GM04504 (cell line): Measurements from ENCODE around the gene GTPBP6.
"Not testable (repeated sequence)": the region's sequence is repeated elsewhere in the genome, so short reads cannot be mapped to it uniquely, and the experiment has no call there.

Source experiments
- DNase-seq: peaks from one replicate; pipeline ENCODE4 v3.0.0-alpha.2; 2012; ENCODE audit warnings: low read depth

GTPBP6 gene

DNA sequence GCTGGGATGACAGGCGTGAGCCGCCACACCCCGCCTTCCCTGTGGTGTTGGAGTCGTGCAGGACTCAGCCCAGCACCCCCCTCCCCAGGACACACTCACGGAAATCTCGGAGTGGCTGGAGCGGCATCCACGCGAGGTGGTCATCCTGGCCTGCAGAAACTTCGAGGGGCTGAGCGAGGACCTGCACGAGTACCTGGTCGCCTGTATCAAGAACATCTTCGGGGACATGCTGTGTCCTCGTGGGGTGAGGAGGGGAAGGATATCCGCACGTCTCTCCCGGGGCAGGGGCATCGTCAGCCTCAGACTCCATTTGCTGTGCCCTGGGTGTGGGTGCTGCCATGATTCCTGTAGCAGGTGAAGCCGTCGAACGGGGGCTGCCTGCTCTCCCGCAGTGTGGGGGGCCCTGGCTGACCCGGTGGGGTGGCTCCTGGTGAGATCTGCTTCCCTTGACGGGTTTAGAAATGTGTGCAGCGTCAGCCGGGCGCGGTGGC is 27.1 kb downstream of the GTPBP6 start:
- no peak for DNase-seq

DNA sequence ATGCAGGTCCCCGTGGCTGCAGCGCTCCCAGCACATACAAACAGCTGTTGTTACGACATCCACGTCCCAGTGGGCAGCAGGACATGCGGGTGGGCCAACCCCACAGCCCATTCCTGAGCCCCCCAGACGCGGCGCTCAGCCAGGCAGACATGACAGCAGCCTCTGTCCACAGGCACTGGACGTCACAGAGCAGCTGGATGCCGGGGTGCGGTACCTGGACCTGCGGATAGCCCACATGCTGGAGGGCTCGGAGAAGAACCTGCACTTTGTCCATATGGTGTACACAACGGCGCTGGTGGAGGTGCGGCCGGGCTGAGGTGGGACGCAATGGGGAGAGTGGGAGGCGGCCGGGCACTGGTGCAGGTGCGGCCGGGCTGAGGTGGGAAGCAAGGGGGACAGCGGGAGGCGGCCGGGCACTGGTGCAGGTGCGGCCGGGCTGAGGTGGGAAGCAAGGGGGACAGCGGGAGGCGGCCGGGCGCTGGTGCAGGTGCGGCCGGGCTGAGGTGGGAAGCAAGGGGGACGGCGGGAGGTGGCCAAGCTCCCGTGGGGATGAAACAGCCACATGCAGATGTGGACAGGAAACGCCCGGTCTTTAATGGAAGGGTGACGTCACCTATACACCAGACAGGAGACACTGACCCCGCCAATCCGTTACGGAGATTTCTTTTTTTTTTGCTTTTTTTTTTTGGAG is 28.0 kb downstream of the GTPBP6 start:
- DNase-seq = no peak

DNA sequence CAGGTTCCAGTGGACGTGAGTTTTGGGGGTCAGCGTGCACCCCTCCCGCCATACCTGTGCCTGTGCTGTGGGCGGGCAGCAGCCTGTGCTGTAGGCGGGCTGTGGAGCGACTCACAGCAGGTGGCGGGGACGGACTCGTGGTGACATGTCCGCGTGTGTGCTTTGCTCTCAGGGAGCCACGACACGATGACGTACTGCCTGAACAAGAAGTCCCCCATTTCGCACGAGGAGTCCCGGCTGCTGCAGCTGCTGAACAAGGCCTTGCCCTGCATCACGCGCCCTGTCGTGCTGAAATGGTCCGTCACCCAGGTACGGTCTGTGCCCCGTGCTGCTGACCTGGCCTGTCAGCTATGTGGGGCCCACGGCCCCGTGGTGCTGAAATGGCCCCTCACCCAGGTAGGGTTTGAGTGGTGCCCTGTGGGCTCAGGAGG is 30.0 kb downstream of the GTPBP6 start:
- no peak for DNase-seq

DNA sequence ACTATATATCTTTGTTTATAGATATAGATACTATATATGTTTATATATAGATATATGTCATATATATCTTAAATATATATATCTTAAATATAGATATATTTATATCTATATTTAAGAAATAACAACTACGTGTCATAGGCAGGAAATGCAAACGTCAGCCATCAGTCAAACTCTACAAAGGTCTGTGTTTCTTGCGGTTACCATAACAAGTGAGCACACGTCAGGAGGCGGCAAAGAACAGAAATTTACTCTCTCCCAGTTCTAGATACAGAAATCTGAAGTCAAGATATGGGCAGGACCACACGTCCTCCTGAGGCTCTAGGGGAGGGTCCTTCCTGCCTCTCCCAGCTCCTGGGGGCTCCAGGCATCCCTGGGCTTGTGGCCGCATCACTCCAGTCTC is 30.9 kb downstream of the GTPBP6 start:
- no peak for DNase-seq

DNA sequence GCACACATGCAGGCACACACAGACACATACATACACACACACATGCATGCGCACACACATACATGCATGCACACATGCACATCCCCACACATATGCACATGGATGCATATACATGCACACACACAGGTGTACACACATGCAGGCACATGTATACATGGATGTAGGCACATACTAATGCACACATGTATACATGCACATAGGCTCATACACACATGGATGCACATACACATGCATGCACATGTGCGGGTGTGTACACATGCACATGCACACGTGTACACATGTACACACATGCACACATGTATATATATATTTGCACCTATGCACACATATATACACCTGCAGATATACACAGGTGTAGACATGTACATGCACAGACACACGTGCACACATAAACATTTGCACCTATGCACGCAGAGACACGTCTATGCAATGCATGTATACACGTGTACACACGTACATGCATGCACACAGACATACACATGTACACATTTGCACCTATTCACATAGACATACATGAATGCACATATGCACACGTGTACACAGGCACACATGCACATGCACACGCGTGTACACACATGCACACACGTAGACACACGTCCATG is 33.4 kb downstream of the GTPBP6 start:
- DNase-seq = no peak

DNA sequence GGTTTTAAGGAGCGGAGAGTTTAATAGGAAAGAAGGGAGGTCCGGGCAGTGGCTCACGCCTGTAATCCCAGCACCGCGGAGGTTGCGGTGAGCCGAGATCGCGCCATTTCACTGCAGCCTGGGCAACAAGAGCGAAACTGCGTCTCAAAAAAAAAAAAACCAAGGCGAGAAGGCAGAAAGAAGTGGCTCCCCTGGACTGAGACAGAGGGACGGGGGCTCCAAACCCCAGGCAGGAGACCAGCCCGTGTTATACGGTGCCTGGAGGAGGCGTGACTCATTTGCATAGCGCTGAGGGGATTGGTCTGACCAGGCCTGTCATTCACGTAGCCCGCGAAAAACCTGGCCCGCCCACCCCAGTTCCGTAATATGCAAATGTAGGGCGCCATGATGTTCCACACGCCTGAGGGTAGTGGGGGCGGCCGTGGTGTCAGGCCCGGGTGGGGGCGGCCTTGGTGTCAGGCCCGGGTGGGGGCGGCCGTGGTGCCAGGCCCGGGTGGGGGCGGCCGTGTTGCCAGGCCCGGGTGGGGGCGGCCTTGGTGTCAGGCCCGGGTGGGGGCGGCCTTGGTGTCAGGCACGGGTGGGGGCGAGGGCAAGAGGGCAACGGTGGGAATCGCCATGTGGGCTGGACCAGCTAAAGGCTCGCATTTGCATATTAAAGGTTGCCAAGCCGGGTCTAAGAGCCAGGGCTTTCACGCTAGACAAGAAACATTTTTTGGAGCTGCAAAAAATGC is 35.3 kb downstream of the GTPBP6 start:
- DNase-seq = peak; percentile 63

DNA sequence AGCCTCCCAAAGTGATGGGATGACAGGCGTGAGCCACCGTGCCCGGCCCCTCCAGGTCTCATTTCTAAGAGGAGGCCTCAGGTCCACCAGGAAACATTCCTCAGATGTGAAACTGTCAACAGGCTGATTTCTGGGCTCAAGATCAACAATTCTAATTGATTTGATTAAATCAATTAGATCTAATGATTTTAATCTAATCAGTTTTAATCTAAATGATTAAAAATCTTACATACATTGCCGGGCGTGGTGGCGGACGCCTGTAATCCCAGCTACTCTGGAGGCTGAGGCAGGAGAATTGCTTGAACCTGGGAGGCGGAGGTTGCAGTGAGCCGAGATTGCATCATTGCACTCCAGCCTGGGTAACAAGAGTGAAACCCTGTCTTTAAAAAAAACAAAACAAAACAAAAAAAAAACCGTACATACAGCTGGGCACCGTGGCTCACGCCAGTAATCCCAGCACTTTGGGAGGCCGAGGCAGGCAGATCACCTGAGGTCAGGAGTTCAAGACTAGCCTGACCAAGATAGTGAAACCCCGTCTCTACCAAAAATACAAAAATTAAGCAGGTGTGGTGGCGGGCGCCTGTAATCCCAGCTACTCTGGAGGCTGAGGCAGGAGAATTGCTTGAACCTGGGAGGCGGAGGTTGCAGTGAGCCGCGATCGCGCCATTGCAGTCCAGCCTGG is 36.5 kb downstream of the GTPBP6 start:
- not testable (repeated sequence) for DNase-seq

DNA sequence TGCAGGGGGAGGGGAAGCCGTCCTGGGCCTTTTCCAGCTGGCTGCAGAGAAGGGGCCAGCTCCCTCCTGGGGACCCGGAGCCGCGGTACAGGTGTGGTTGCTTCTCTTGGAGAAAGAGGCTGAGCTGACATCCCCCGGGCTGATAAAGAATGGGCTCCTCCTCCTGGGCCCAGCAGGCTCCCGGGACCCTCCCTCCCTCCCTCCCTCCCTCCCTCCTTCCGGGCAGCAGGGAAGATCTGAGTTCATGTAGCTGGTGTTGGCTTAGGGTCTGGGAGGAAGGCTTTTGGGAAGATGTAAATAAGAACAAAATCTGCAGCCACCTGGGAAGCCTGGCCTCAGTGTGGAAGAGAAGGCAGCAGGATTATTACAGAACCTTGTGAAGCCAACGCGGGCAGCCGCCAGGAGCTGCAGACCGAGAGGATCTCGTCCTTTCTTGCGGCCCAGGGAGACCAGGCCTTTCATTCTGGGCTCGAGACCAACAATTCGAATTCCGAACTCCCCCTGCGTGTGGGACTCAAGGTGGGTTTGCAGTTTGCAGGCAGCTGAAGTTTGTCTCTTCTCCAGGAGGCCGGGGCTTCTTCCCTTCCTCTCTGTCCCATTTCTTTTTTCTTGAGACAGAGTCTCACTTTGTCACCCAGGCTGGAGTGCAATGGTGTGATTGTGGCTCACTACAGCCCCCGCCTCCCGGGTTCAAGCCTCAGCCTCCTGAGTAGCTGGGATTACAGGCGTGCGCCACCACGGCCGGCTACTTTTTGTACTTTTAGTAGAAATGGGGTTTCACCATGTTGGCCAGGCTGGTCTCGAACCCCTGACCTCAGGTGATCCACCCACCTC is 37.2 kb downstream of the GTPBP6 start, which contains the start of gene PLCXD1:
TSS of gene PLCXD1 (plus strand) at position 216 of the 834 bp plus-strand sequence. CDS start 2,807 bp downstream, outside the sequence.
- no peak for DNase-seq

DNA sequence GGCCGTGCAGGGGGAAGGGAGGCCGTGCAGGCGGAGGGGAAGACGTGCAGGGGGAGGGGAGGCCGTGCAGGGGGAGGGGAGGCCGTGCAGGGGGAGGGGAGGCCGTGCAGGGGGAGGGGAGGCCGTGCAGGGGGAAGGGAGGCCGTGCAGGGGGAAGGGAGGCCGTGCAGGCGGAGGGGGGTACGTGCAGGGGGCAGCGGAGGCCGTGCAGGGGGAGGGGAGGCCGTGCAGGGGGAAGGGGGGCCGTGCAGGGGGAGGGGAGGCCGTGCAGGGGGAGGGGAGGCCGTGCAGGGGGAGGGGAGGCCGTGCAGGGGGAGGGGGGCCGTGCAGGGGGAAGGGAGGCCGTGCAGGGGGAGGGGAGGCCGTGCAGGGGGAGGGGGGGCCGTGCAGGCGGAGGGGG is 37.9 kb downstream of the GTPBP6 start:
- DNase-seq = not testable (repeated sequence)

DNA sequence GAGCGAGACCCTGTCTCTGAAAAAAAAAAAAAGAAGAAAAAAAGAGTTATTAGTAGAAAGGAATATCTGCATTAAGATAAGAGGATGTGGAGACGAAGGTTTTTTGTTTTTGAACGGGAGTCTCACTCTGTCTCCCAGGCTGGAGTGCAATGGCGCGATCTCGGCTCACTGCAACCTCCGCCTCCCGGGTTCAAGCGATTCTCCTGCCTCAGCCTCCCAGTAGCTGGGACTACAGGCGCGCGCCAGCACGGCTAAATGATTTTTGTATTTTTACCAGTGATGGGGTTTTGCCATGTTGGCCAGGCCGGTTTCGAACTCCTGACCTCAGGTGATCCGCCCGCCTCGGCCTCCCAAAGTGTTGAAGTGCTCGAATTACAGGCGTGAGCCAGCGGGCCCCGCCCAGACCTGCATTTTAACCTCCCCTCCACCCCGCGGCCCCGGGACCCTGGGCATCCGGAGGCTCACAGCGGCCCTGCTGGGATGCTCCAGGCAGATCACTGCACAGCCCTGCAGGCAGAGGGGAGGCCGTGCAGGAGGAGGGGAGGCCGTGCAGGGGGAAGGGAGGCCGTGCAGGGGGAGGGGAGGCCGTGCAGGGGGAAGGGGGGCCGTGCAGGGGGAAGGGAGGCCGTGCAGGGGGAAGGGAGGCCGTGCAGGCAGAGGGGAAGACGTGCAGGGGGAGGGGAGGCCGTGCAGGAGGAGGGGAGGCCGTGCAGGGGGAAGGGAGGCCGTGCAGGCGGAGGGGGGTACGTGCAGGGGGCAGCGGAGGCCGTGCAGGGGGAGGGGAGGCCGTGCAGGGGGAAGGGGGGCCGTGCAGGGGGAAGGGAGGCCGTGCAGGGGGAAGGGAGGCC is 38.6 kb downstream of the GTPBP6 start:
- DNase-seq = not testable (repeated sequence)

DNA sequence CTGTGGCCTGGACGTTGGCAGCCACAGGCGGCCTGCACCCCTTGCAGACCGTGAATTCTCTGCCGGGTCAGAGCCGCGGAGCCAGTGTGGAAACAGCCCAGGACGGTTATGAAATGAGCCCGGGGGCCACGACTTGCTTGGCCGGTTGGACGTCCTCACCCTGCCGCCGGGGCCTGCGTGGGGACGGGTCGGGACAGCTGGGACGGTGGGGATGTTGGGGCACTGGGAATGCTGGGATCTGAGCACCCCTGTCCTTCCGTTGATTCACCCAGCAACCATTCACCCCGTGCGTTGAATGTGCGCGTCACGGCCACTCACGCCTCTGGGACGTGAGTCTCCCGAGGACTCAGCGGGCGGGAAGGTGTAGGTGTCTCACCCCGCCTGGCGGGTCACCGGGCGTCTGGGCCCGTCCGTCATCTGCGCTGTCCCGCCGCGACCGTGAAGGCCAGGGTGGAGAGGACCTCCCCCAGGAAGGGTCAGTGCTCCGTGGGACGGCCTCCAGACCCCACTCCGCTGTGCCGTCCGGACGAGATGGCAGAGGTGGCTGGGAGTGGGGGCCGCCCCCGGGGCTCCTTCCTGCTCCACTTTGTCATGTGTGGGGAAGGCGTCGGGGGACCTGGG is 41.9 kb downstream of the GTPBP6 start:
- DNase-seq = peak; percentile 21

DNA sequence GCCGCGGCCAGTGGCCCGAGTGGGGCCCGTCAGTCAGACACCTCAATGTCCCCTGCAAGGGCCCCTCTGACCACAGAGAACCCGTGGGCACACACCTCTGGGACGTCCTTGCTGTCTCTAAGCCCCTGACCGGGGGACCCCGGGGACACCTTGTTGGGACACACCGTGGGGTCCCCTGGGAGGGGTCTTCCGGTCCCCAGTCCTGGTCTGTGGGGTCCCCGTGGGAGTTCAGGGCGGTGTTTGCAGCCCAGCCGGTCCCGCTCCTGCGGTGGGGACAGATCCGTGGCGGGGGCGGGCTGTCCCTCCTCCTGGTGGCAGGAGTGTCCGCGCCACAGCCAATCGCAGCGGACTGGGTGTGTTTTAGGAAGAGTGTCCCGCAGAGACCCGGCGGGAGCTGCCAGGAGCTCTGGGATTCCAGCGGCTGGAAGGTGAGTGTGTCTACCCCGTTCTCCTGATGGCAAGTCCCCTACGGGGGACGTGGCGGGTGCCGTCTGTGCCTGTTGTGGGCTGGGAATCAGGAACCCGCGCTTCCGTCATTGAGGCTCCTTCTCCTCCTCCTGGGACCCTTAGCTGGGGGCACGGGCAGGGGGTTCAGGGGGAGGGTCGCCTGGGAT is 42.5 kb downstream of the GTPBP6 start:
- DNase-seq = peak; percentile 19

DNA sequence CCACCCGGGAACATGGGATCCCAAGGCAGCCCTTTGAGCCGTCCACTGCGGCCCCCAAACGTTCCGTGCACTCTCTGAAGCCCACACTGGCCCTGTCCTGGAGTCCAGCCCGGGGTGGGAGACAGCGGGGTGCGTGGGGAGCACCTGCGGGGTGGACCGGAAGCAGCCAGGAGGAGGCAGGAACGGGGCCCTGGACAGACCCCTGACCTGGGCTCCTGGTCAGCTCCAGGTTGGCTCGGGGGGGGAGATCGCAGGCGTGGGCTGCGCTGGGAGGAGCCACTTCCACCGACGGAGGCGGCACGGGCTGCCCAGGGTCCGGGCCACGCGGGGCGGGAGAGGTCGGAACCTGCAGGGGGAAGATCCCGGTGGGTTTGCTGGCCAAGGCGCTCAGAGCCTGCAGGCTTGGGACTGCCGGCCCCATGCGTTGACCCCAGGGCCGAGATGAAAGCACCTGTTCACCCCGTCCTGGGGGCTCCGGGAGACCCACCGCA is 43.1 kb downstream of the GTPBP6 start:
- no peak for DNase-seq

DNA sequence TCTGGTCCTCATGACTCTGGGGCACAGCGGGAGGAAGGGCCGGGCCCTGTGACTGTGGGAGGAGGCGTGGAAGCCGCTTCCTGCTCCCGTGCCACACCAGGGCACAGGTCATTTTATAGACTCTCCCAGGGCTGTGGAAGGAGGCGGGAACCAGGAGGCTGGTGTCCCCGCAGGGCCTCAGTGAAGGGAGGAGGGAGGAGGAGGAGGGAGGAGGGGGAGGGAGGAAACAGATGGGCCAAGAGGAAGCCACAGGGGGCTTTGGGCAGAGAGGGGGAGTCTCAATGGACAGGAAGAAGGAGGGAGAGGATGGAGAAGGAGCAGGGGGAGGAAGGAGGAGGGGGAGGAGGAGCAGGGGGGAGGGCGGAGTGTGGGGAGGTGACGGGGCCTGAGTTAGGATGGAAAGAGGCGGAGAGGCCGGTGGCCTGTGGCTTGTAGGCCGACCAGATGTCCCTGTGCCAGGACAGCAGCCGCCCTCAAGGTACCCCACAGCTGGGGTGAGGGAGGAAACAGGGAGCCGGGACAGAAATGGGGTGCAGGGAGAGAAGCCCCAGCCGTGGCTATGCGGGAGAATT is 43.6 kb downstream of the GTPBP6 start:
- no peak for DNase-seq

DNA sequence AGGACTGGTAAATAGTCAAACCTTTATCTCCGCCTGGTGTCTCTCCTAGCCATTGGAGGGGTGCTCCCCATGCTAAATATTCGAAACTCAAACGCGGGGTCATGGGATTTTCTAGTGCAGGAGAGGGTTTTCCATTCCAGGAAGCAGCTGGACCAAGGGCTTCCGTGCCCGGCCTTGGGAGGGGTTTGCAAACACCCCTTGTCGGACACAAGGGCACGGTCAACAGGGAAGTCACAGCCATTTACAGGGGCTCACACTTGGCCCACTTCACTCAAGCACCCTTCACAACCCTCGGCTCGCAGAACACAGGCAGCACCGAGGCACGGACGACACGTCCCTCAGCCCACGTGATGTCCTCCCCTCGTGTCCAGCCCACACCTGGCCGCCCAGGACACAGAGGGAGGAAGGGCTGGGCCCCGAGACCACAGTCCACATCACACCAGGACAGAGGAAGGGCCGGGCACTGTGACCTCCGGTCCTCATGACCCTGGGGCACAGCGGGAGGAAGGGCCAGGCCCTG is 47.7 kb downstream of the GTPBP6 start:
- DNase-seq = no peak

DNA sequence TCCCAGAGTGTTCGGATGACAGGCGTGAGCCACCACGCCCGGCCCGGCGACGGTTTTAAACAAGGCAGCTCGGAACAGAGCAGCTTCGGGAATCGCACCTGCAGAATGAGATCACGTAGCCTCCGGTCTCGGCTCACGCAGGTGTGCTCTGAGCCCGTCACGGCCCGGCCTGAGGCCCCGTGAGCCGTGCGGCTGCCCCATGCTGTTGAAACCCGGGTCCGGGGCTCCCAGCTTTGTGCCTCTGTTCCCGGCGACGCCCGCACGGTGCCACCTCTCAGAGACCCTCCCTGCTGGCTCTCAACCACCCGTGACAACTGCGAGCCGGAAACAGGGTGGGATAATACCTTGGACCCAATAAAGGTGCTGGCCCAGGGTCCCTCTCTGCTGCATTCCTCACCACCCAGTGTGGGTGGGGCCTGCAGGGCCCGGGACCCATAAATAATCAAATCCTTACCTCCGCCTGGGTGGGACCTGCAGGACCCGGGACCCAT is 50.8 kb downstream of the GTPBP6 start:
- DNase-seq = no peak

DNA sequence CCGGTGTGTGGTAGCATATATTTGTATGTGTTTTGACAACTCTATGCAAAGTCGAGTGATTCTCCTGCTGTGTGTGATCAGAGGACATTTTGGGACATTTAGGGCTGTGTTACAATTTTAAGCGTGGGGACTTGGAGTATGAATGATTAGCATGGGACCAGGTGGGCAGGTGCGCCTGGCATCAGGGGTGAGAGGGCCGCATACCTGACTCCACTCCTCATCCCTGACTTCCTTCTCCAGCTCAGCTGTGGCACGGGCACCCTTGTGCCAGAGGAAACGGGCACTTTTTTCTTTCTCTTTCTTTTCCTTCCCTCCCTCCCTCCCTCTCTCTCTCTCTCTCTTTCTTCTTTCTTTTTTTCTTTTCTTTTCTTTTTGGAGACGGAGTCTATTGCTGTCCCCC is 53.1 kb downstream of the GTPBP6 start:
- no peak for DNase-seq

DNA sequence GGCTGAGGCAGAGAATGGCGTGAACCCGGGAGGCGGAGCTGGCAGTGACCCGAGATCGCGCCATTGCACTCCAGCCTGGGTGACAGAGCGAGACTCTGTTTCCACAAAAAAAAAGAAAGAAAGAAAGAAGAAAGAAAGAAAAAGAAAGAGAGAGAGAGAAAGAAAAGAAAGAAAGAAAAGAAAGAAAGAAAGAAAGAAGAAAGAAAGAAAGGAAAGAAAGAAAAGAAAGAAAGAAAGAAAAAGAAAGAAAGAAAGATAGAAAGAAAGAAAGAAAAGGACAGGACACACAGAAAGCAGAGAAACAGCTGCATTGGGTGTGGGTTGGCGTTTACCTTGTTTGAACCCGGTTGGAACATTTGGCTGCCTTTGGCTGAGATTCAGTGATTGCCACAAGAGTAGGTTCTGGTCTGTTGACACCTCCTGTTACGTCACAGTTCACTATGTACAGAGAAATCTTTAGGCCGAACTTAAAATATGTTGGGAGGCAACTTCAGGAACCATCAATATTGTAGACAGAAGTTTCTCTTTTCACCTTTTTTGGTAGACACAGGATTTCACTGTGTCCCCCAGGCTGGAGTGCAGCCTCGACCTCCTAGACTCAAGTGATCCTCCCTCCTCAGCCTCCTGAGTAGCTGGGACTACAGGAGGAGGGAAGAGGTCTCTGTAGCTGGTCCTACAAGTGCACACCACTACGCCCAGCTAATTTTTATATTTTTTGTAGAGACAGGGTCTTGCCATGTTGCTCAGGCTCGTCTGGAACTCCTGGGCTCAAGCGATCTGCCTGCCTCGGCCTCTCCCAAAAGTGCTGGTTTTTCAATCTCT is 53.8 kb downstream of the GTPBP6 start:
- no peak for DNase-seq
